Esophagus muscularis mucosa (tissue), 4 donors: Measurements from ENCODE around the gene PARD6G. TPM values are rescaled to one million over a fixed set of nuclear protein-coding genes. Genes with fewer than 3 reads are reported as not detected.

Experiments used
- DNase-seq: peaks from one replicate; pipeline ENCODE4 v3.0.0-alpha.2; 2017; ENCODE audit errors: extremely low spot score
- H3K27ac ChIP-seq, 4 donors: fragments of 200-600 bp; sonication (generic); replicated peaks in 1 of 4; 1 replicate in 3 of 4; 2 replicates in 1 of 4; pipeline ENCODE4 v1.5.1; 2016 to 2019; ENCODE audit warnings: mild to moderate bottlenecking in 1 of 4
- H3K27me3 ChIP-seq, 4 donors: fragments of 200-600 bp; sonication (generic); one replicate each; pipeline versions ENCODE4 v1.5.1 to v1.6.0; 2016 to 2019
- H3K36me3 ChIP-seq, 4 donors: fragments of 200-600 bp; sonication (generic); one replicate each; pipeline ENCODE4 v1.5.1; 2016 to 2019
- H3K4me1 ChIP-seq, 4 donors: fragments of 200-600 bp; sonication (generic); one replicate each; pipeline ENCODE4 v1.5.1; 2016 to 2019
- H3K4me3 ChIP-seq, 4 donors: fragments of 200-600 bp; sonication (generic); 1 replicate in 2 of 4; 2 replicates in 2 of 4; pipeline ENCODE4 v1.5.1; 2016 to 2019; ENCODE audit warnings: mild to moderate bottlenecking in 4 of 4, moderate library complexity in 1 of 4
- H3K9me3 ChIP-seq, 4 donors: fragments of 200-600 bp; sonication (generic); 1 replicate in 3 of 4; 2 replicates in 1 of 4; pipeline ENCODE4 v1.5.1; 2016 to 2019
- EP300 ChIP-seq: sonication (generic); formaldehyde crosslinking; IDR thresholded peaks from one replicate; pipeline ENCODE4 v1.6.1; 2017; ENCODE audit warnings: antibody characterized with exemption
- POLR2A ChIP-seq: fragments of 450-650 bp; IDR thresholded peaks from one replicate; pipeline ENCODE4 v1.6.1; 2017; ENCODE audit warnings: antibody characterized with exemption, moderate library complexity, mild to moderate bottlenecking, low read depth
- POLR2AphosphoS5 ChIP-seq, 2 donors: sonication (generic); formaldehyde crosslinking; IDR thresholded peaks; one replicate each; pipeline ENCODE4 v1.6.1; 2017; ENCODE audit warnings: antibody characterized with exemption in 2 of 2
- WGBS: methylation state at CpG from one replicate; pipeline ENCODE4 v1.1.5; 2018; 5-methylcytosine and 5-hydroxymethylcytosine counted together
- intact Hi-C: fragments of 100-400 bp; cut with DNase I; formaldehyde crosslinking; loops from one replicate; pipeline ENCODE4 v1.15.1; 2023
- total RNA-seq, 4 donors: library from RNA; depleted of rRNA; stranded (reverse); fragments of >200 nt; gene quantifications; one replicate each; pipeline versions ENCODE4 v1.1.0 to v1.2.1, GENCODE V29; 2016
- TF ChIP-seq, protein P1 (sequence below), 3 experiments: fragments of 200-600 bp in 2 of 3; fragments of 450-650 bp in 1 of 3; sonication (generic) in 2 of 3; IDR thresholded peaks; one replicate each; pipeline ENCODE4 v1.5.1; 2017 to 2019; ENCODE audit warnings: antibody characterized with exemption in 3 of 3, mild to moderate bottlenecking in 2 of 3, moderate library complexity in 1 of 3

The PARD6G gene
- total RNA-seq, 4 donors from 2014 or later, result 5.4 to 11.3 (median 10.4) TPM

DNA sequence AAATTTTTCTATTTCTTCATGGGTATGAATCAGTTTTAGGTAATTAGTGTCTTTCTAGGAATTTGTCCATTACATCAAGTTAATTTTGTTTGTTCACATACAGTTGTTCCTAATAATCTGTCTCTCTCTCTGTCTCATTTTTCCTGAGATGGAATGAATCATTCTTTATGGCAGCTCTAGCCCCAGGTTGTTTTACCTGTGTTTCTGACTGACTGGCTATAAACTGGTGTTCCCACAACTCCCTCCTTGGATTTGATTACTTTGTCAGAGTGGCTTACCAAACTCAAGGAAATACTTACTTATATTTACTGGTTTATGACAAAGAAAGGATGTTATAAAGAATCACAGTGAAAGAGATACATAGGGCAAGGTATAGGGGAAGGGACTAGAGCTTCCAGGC lies 123.2 kb downstream of the PARD6G start:
- Histone ChIP-seq H3K27ac (no peak overlapping the region), H3K36me3 (peaks cover 0 to 13% (median 3%) of the 10 kb centered on the region in 4 donors), H3K27me3 (no peaks in the 10 kb centered on the region), H3K9me3 (no peaks in the 10 kb centered on the region), H3K4me3 (no peak overlapping the region), H3K4me1 (no peaks in the 10 kb centered on the region)
- TF ChIP-seq, protein P1, sequence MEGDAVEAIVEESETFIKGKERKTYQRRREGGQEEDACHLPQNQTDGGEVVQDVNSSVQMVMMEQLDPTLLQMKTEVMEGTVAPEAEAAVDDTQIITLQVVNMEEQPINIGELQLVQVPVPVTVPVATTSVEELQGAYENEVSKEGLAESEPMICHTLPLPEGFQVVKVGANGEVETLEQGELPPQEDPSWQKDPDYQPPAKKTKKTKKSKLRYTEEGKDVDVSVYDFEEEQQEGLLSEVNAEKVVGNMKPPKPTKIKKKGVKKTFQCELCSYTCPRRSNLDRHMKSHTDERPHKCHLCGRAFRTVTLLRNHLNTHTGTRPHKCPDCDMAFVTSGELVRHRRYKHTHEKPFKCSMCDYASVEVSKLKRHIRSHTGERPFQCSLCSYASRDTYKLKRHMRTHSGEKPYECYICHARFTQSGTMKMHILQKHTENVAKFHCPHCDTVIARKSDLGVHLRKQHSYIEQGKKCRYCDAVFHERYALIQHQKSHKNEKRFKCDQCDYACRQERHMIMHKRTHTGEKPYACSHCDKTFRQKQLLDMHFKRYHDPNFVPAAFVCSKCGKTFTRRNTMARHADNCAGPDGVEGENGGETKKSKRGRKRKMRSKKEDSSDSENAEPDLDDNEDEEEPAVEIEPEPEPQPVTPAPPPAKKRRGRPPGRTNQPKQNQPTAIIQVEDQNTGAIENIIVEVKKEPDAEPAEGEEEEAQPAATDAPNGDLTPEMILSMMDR (IDR thresholded peaks at IDR 0.05), result no peak
- no peak for TF ChIP-seq POLR2AphosphoS5 (IDR thresholded peaks at IDR 0.05)
- no peak for TF ChIP-seq POLR2A
- no peak for TF ChIP-seq EP300
- intact Hi-C loops, result no loop called here
- DNase-seq, result no peak

DNA sequence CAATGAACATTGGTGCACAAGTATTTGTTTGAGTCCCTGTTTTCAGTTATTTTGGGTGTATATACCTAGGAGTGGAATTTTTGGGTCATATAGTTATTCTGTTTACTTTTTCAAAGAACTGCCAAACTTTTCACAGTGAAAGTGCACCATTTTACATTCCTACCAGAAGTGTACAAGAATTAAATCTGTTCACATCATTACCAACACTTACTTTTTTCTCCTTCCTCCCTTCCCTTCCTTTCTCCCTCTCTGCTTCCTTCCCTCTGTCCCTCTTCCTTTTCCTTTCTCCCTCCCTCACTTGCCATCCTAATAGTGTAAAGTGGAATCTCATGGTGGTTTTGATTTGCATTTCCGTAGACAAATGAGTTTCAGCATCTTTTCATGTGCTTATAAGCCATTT lies 126.4 kb downstream of the PARD6G start:
- 91% methylated on average over 1 of the region's 1 CpG for WGBS

GRCh38 chr18:80119111-80119510 lies 128.2 kb downstream of the PARD6G start:
- no peak overlapping the region for H3K27ac ChIP-seq
- H3K27me3 ChIP-seq, result no peaks in the 10 kb centered on the region
- WGBS, result 77% methylated on average over 6 of the region's 6 CpGs
- intact Hi-C loops, result no loop called here
- peaks cover 0 to 21% (median 11%) of the 10 kb centered on the region in 4 donors for H3K4me1 ChIP-seq
- no peaks in the 10 kb centered on the region for H3K9me3 ChIP-seq
- H3K4me3 ChIP-seq, result no peak overlapping the region
- TF ChIP-seq, protein P1 (IDR thresholded peaks at IDR 0.05), result no peak
- TF ChIP-seq POLR2A, result no peak
- TF ChIP-seq POLR2AphosphoS5 (IDR thresholded peaks at IDR 0.05), result no peak
- TF ChIP-seq EP300, result no peak
- no peak for DNase-seq
- H3K36me3 ChIP-seq, result peaks cover 4 to 31% (median 12%) of the 10 kb centered on the region in 4 donors

More for the DNA sequence above, 126.4 kb downstream of the PARD6G start:
- H3K27me3 ChIP-seq, result no peaks in the 10 kb centered on the region
- no peak for DNase-seq
- no peak overlapping the region for H3K4me3 ChIP-seq
- H3K9me3 ChIP-seq, result no peaks in the 10 kb centered on the region
- H3K27ac ChIP-seq, result no peak overlapping the region
- intact Hi-C loops, result no loop called here
- TF ChIP-seq POLR2A, result no peak
- TF ChIP-seq, protein P1 (IDR thresholded peaks at IDR 0.05), result no peak
- no peak for TF ChIP-seq EP300
- TF ChIP-seq POLR2AphosphoS5 (IDR thresholded peaks at IDR 0.05), result no peak
- peaks cover 0 to 6% (median 0%) of the 10 kb centered on the region in 4 donors for H3K4me1 ChIP-seq
- H3K36me3 ChIP-seq, result peaks cover 4 to 31% (median 12%) of the 10 kb centered on the region in 4 donors

GRCh38 chr18:80115035-80115434 lies 132.3 kb downstream of the PARD6G start:
- intact Hi-C loops, result no loop called here
- Histone ChIP-seq H3K36me3 (peaks cover 4 to 27% (median 12%) of the 10 kb centered on the region in 4 donors), H3K9me3 (no peaks in the 10 kb centered on the region), H3K27me3 (no peaks in the 10 kb centered on the region), H3K4me3 (no peak overlapping the region), H3K27ac (no peak overlapping the region), H3K4me1 (peaks cover 13 to 49% (median 47%) of the 10 kb centered on the region in 4 donors)
- peak; percentile 39 for DNase-seq
- TF ChIP-seq EP300 (no peak), POLR2AphosphoS5 (IDR thresholded peaks at IDR 0.05) (no peak)
- TF ChIP-seq, protein P1 (IDR thresholded peaks at IDR 0.05), result no peak
- 92% methylated on average over 4 of the region's 4 CpGs for WGBS

- no peaks in the 10 kb centered on the region for H3K9me3 ChIP-seq
- H3K36me3 ChIP-seq, result peaks cover 0 to 4% (median 2%) of the 10 kb centered on the region in 4 donors
- intact Hi-C loops, result loop anchor here (5.0 kb wide), 1 partner anchor 35 kb away; no protein-coding TSS in a partner anchor
- H3K27me3 ChIP-seq, result no peaks in the 10 kb centered on the region
- peaks cover 13 to 52% (median 49%) of the 10 kb centered on the region in 4 donors for H3K4me1 ChIP-seq
- H3K27ac ChIP-seq, result no peak overlapping the region
- TF ChIP-seq, protein P1 (IDR thresholded peaks at IDR 0.05), result no peak
- TF ChIP-seq POLR2AphosphoS5 (IDR thresholded peaks at IDR 0.05) (no peak), EP300 (no peak), POLR2A (no peak)
- peak; percentile 31 for DNase-seq
- 0% methylated on average over 1 of the region's 1 CpG for WGBS
- H3K4me3 ChIP-seq, result no peak overlapping the region
Measured at GRCh38 chr18:80112624-80113248, 134.6 kb downstream of the PARD6G start.
